HCT116 (cell line): ENCODE data around the gene IGDCC3. TPM values are rescaled to one million over a fixed set of nuclear protein-coding genes. Genes with fewer than 3 reads are reported as not detected.

Source experiments
- ATAC-seq: fragments of 200-7000 bp; cut with Tn5 transposase; 2 replicates; pipeline ENCODE4 v1.9.1; 2020; ENCODE audit warnings: mild to moderate bottlenecking, moderate library complexity
- BruUV-seq: library from RNA; stranded (reverse); fragments of 400-500 nt; replicated peaks from 2 replicates; lab custom pipeline; 2021; lab: Mats Ljungman, UMichigan
- CTCF ChIA-PET: fragments of 300-600 bp; sonication (Branson Sonifier 250); formaldehyde crosslinking; loops from one replicate; lab custom pipeline; 2021; ENCODE audit warnings: antibody characterized with exemption; lab: Charles Lee
- POLR2A ChIA-PET: fragments of 300-600, 350-600 bp; sonication (Branson Sonifier 250); formaldehyde crosslinking; loops from one replicate; lab custom pipeline; 2021; ENCODE audit warnings: antibody characterized with exemption; lab: Charles Lee
- RAD21 ChIA-PET, 2 experiments: fragments of 300-600 bp; sonication (Branson Sonifier 250); formaldehyde crosslinking; loops; one replicate each; lab custom pipeline; 2023; ENCODE audit warnings: low total read pairs in 2 of 2; ENCODE audit not compliant: uncharacterized antibody in 2 of 2, unreplicated experiment in 2 of 2, low non-redundant PET in 1 of 2; lab: Charles Lee
- DNase-seq: peaks from one replicate; pipeline ENCODE4 v3.0.0-alpha.2; 2010; ENCODE audit warnings: low read depth, low spot score
- H2AFZ ChIP-seq: fragments of 200-600 bp; shearing (Covaris generic), sonication (generic); 2 replicates; pipeline ENCODE4 v1.6.1; 2017; ENCODE audit warnings: low read depth, mixed run types, mixed read lengths, antibody characterized with exemption, low read length; ENCODE audit not compliant: poor library complexity, severe bottlenecking
- H3K27ac ChIP-seq: 2 replicates; pipeline ENCODE4 v1.5.1; 2012; ENCODE audit warnings: low read depth, low read length
- H3K27me3 ChIP-seq: fragments of 200-600 bp; sonication (generic); 2 replicates; pipeline ENCODE4 v1.6.1; 2016; ENCODE audit warnings: mixed run types, low read length, mixed read lengths; ENCODE audit not compliant: insufficient read depth
- H3K36me3 ChIP-seq, 2 experiments: fragments of 200-500 bp in 1 of 2; fragments of 200-600 bp in 1 of 2; sonication (Bioruptor generic) in 1 of 2; sonication (generic) in 1 of 2; 2 replicates each; pipeline versions ENCODE4 v1.5.1 to v1.6.1; 2014 to 2016; ENCODE audit warnings: low read length in 2 of 2, inconsistent platforms in 1 of 2, mixed read lengths in 1 of 2, mixed run types in 1 of 2; ENCODE audit not compliant: insufficient read depth in 2 of 2, control insufficient read depth in 1 of 2
- H3K4me1 ChIP-seq, 2 experiments: fragments of 200-600 bp in 1 of 2; sonication (generic) in 1 of 2; 2 replicates each; pipeline versions ENCODE4 v1.5.1 to v1.6.1; 2012 to 2017; ENCODE audit warnings: low read length in 2 of 2, inconsistent platforms in 1 of 2, mild to moderate bottlenecking in 1 of 2, mixed read lengths in 1 of 2, mixed run types in 1 of 2, moderate library complexity in 1 of 2; ENCODE audit not compliant: insufficient read depth in 2 of 2, control insufficient read depth in 1 of 2
- H3K4me2 ChIP-seq: fragments of 200-600 bp; sonication (generic); 2 replicates; pipeline ENCODE4 v1.6.1; 2017; ENCODE audit warnings: mixed run types, low read length, mixed read lengths
- H3K4me3 ChIP-seq, 2 experiments: fragments of 200-600 bp in 1 of 2; sonication (generic) in 1 of 2; replicated peaks in 1 of 2; 2 replicates each; pipeline ENCODE4 v1.5.1; 2011 to 2016; ENCODE audit warnings: low read length in 2 of 2, control low read depth in 1 of 2, low read depth in 1 of 2, mild to moderate bottlenecking in 1 of 2, mixed read lengths in 1 of 2, mixed run types in 1 of 2
- H3K79me2 ChIP-seq: fragments of 200-600 bp; sonication (generic); 2 replicates; pipeline ENCODE4 v1.6.1; 2017; ENCODE audit warnings: mild to moderate bottlenecking, mixed run types, low read length, moderate library complexity, mixed read lengths; ENCODE audit not compliant: insufficient read depth
- H3K9ac ChIP-seq: fragments of 200-600 bp; sonication (generic); 2 replicates; pipeline ENCODE4 v1.6.1; 2016; ENCODE audit warnings: low read length, mixed read lengths
- H3K9me2 ChIP-seq: fragments of 200-600 bp; sonication (generic), shearing (Covaris generic); 2 replicates; pipeline ENCODE4 v1.6.1; 2017; ENCODE audit warnings: mixed run types, mild to moderate bottlenecking, moderate library complexity; ENCODE audit not compliant: insufficient read depth
- H3K9me3 ChIP-seq, 2 experiments: fragments of 200-500 bp in 1 of 2; fragments of 200-600 bp in 1 of 2; sonication (Bioruptor generic) in 1 of 2; sonication (generic) in 1 of 2; 2 replicates each; pipeline ENCODE4 v1.6.1; 2014 to 2017; ENCODE audit warnings: low read length in 2 of 2, mixed read lengths in 2 of 2, inconsistent platforms in 1 of 2, low read depth in 1 of 2, mild to moderate bottlenecking in 1 of 2, mixed run types in 1 of 2, moderate library complexity in 1 of 2; ENCODE audit not compliant: control insufficient read depth in 1 of 2, insufficient read depth in 1 of 2
- H4K20me1 ChIP-seq: fragments of 200-600 bp; sonication (generic), shearing (Covaris generic); 2 replicates; pipeline ENCODE4 v1.6.1; 2017; ENCODE audit warnings: mixed run types, mild to moderate bottlenecking, moderate library complexity; ENCODE audit not compliant: insufficient read depth
- ATF3 ChIP-seq: IDR thresholded peaks from 2 replicates; pipeline ENCODE4 v1.6.1; 2012
- CEBPB ChIP-seq: IDR thresholded peaks from 2 replicates; pipeline ENCODE4 v1.6.1; 2012; ENCODE audit warnings: low read depth
- CTCF ChIP-seq, 3 experiments: fragments of 200-600 bp in 1 of 3; sonication (generic) in 1 of 3; IDR thresholded peaks in 2 of 3; conservative IDR thresholded peaks in 1 of 3; 2 replicates each; pipeline ENCODE4 v1.5.1; 2012 to 2017; ENCODE audit warnings: low read depth in 2 of 3, low read length in 2 of 3, antibody characterized with exemption in 1 of 3, borderline replicate concordance in 1 of 3, control low read depth in 1 of 3, mild to moderate bottlenecking in 1 of 3, mixed read lengths in 1 of 3, mixed run types in 1 of 3, moderate library complexity in 1 of 3; ENCODE audit not compliant: insufficient read depth in 1 of 3
- EGR1 ChIP-seq: IDR thresholded peaks from 2 replicates; pipeline ENCODE4 v1.6.1; 2012; ENCODE audit warnings: low read depth
- ELF1 ChIP-seq: IDR thresholded peaks from 2 replicates; pipeline ENCODE4 v1.6.1; 2012; ENCODE audit warnings: low read depth, borderline replicate concordance
- EZH2 ChIP-seq: fragments of 200-600 bp; sonication (generic); IDR thresholded peaks from 2 replicates; pipeline ENCODE4 v1.6.1; 2017; ENCODE audit warnings: antibody characterized with exemption, mixed run types
- EZH2phosphoT487 ChIP-seq: fragments of 200-600 bp; IDR thresholded peaks from 2 replicates; pipeline ENCODE4 v1.6.1; 2018; ENCODE audit warnings: antibody characterized with exemption, borderline replicate concordance
- FOSL1 ChIP-seq: IDR thresholded peaks from 2 replicates; pipeline ENCODE4 v1.6.1; 2012; ENCODE audit warnings: low read depth
- MAX ChIP-seq: IDR thresholded peaks from 2 replicates; pipeline ENCODE4 v1.6.1; 2012
- POLR2A ChIP-seq: IDR thresholded peaks from 2 replicates; pipeline ENCODE4 v1.7.0; 2011; ENCODE audit warnings: borderline replicate concordance; ENCODE audit not compliant: insufficient read depth, insufficient read length; ENCODE audit errors: extremely low read depth
- POLR2AphosphoS5 ChIP-seq: IDR thresholded peaks from 2 replicates; pipeline ENCODE4 v1.6.1; 2011; ENCODE audit warnings: mild to moderate bottlenecking, low read depth, low read length, moderate library complexity
- RAD21 ChIP-seq: IDR thresholded peaks from 2 replicates; pipeline ENCODE4 v1.6.1; 2012; ENCODE audit warnings: low read depth, mild to moderate bottlenecking
- REST ChIP-seq: IDR thresholded peaks from 2 replicates; pipeline ENCODE4 v1.6.1; 2012; ENCODE audit warnings: low read depth
- SIN3A ChIP-seq: IDR thresholded peaks from 2 replicates; pipeline ENCODE4 v1.6.1; 2012; ENCODE audit warnings: low read depth
- SP1 ChIP-seq: IDR thresholded peaks from 2 replicates; pipeline ENCODE4 v1.6.1; 2012; ENCODE audit warnings: low read depth
- SRF ChIP-seq: IDR thresholded peaks from 2 replicates; pipeline ENCODE4 v1.6.1; 2012; ENCODE audit warnings: low read depth
- TCF7L2 ChIP-seq: IDR thresholded peaks from 2 replicates; pipeline ENCODE4 v1.7.0; 2011; ENCODE audit warnings: borderline replicate concordance, inconsistent platforms; ENCODE audit not compliant: insufficient read depth, insufficient read length; ENCODE audit errors: extremely low read depth
- YY1 ChIP-seq: IDR thresholded peaks from 2 replicates; pipeline ENCODE4 v1.6.1; 2011; ENCODE audit warnings: low read length, low read depth, moderate library complexity, mild to moderate bottlenecking; ENCODE audit not compliant: insufficient replicate concordance; ENCODE audit errors: extremely low read depth
- ZFX ChIP-seq: fragments of 450-650 bp; IDR thresholded peaks from 2 replicates; pipeline ENCODE4 v1.6.1; 2017
- intact Hi-C: fragments of 100-400 bp; cut with micrococcal nuclease; formaldehyde crosslinking; loops from 2 replicates; pipeline ENCODE4 v1.10.0; 2022
- total RNA-seq: library from RNA; stranded (reverse); gene quantifications from one replicate; pipeline ENCODE4 v1.2.1, GENCODE V29; 2021; ENCODE audit not compliant: unreplicated experiment

IGDCC3 gene
- total RNA-seq, 1 experiment from 2014 or later, result 0.44 TPM

GRCh38 chr15:65377105-65377975 is 462 bp downstream of the IGDCC3 start (continued):
- TF ChIP-seq SP1 (no peak), REST (no peak), RAD21 (no peak), POLR2AphosphoS5 (no peak), CEBPB (no peak), TCF7L2 (no peak), EZH2phosphoT487 (no peak), ELF1 (no peak), MAX (no peak)

- DNase-seq (no peak), ATAC-seq (no peak)
- H3K9me3 ChIP-seq, result no peaks in the 10 kb centered on the region
- no peaks in the 10 kb centered on the region for H3K36me3 ChIP-seq
- no peaks in the 10 kb centered on the region for H3K9me2 ChIP-seq
- RAD21 ChIA-PET, result no interaction called here
- no peak overlapping the region for H3K4me3 ChIP-seq
- peaks cover 5% of the 10 kb centered on the region; the same call in 1 of the 2 replicates for H3K27me3 ChIP-seq
- no peaks in the 10 kb centered on the region for H3K79me2 ChIP-seq
- H3K4me1 ChIP-seq, result peaks cover 0 to 5% of the 10 kb centered on the region in 2 experiments; a peak in 1 of 4 replicates
- H3K27ac ChIP-seq, result no peak overlapping the region
- no peak overlapping the region for H3K9ac ChIP-seq
- H4K20me1 ChIP-seq, result no peaks in the 10 kb centered on the region
- no TSS peak for BruUV-seq
- H3K4me2 ChIP-seq, result peak overlapping the region; percentile 67
- POLR2A ChIA-PET, result no interaction called here
- no peak overlapping the region for H2AFZ ChIP-seq
- CTCF ChIA-PET, result no interaction called here
- intact Hi-C loops, result no loop called here
- TF ChIP-seq YY1 (no peak), CEBPB (no peak), RAD21 (no peak), FOSL1 (no peak), SIN3A (no peak), EGR1 (no peak), EZH2 (no peak), ATF3 (no peak), POLR2A (no peak), SP1 (no peak), ZFX (no peak), TCF7L2 (no peak), EZH2phosphoT487 (no peak), CTCF (IDR thresholded peaks at IDR 0.05 in 2 of 3, conservative IDR thresholded peaks at IDR 0.05 in 1 of 3; ENCODE audit: borderline replicate concordance in 1 of 3, insufficient read depth in 1 of 3, low read depth in 2 of 3, low read length in 2 of 3) (no peak), SRF (no peak)
Measured at GRCh38 chr15:65376767-65377104, 1.1 kb downstream of the IGDCC3 start.
